NCI-H146 treated with DMSO at 0.1 percent for 48 hours (cell line): Measurements from ENCODE around the gene CAMTA1.

ENCODE experiments used
- DNase-seq: peaks from one replicate; lab custom pipeline; 2025; ENCODE audit not compliant: unreplicated experiment; lab: John Stamatoyannopoulos, UW

The CAMTA1 gene

DNA sequence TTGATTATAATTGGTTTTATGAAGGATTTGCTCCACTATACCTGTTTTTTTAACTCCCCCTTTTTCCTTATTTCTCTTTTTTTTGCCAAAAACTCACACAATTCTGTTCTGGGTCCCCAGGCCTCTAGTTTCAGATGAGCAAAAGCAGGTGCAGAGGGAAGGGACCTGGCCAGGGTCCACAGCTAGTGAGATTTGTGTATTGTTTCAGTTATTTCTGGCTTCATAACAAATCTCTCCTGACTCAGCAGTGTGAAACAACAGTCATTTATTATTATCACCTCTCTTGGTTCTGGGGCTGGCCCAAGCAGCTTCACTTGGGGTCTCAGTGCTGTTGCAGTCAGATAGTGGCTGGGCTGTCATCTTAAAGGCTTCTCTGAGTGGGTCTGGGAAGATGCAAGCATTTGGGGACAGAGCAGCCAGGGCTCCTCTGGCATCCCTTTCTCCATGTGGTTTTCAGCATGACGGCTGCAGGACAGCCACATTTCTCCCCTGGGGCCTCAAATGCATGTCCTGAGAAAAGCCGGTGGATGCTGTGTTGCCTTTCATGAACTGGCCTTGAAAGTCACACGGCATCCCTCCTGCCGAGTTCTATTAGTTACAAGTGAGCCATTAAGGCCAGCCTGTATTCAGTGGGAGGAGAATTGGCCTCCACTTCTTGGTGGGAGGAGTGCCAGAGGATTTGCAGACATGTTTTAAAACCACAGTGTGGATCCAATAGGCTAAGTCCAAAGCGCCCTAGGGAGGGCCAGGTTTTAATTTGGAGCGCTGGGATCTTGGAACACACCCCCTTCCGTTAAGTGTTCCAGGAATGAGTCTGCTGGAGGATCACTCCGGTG is 137.1 kb downstream of the CAMTA1 start:
- DNase-seq: no peak

- no peak for DNase-seq
Observed at GRCh38 chr1:6923012-6923411, 137.8 kb downstream of the CAMTA1 start.

DNA sequence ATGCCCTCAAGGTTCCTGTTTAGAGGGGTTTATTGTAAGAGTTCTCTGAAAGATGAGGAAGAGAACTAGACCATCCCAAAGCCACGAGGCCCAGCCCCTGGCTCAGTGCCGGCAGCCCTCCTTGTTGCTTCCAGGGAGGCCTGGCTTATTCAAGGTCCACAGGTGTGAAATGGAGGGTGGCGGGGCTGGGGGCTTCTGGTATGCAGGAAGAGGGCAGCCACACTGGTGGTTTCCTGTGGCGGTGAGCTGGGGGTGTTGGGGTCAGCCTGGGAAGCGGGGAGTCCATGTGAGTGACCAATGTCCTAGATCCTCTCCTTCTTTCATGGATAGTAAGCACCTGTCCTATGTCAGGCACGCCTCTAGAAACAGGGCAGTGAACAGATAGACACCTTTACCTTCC is 138.2 kb downstream of the CAMTA1 start:
- DNase-seq: no peak

DNA sequence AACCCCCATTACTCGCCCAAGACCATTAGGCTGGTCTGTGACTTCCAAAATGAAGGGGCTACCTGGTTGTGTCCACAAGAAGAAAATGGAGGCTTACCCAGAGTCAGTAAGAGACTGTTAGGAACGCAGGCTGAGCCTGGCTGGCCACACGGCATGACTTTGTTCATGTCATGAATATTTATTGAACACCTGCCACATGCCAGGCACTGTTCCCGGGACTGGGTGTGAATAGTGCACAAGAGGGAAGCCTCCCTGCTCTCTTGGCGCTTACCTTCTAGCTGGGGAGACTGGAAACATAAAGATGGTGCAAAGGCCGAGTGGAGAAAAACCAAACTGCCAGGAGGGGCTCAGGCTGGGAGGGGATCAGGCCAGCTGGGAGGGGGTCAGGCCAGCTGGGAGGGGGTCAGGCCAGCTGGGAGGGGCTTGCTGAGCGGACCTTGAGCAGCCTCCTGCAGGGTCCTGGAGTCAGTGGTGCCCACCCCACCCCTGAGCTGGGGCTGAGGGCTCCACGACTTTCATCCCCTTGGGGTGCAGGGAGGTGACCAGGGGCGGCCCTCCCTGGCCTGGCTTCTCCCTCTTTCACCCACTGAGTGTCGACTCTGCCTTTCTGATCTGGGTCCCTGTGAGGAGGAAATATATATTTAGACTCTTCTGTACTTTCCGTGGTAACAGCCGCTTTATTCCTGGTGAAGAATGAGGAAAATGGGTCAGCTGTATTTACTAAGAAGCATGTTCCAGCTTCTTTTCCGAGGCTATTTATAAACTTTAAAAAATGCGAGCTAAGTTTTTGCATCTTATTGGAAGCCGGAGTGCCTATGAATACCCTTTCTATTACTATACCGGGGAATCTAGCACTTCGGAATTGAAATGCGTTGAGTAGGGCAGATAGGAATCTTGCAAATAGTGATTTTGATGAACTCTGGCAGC is 139.0 kb downstream of the CAMTA1 start:
- DNase-seq: no peak

- DNase-seq: no peak
Observed at GRCh38 chr1:6924891-6925290, 139.6 kb downstream of the CAMTA1 start.

GRCh38 chr1:6927626-6928025 is 142.4 kb downstream of the CAMTA1 start:
- DNase-seq: no peak

DNA sequence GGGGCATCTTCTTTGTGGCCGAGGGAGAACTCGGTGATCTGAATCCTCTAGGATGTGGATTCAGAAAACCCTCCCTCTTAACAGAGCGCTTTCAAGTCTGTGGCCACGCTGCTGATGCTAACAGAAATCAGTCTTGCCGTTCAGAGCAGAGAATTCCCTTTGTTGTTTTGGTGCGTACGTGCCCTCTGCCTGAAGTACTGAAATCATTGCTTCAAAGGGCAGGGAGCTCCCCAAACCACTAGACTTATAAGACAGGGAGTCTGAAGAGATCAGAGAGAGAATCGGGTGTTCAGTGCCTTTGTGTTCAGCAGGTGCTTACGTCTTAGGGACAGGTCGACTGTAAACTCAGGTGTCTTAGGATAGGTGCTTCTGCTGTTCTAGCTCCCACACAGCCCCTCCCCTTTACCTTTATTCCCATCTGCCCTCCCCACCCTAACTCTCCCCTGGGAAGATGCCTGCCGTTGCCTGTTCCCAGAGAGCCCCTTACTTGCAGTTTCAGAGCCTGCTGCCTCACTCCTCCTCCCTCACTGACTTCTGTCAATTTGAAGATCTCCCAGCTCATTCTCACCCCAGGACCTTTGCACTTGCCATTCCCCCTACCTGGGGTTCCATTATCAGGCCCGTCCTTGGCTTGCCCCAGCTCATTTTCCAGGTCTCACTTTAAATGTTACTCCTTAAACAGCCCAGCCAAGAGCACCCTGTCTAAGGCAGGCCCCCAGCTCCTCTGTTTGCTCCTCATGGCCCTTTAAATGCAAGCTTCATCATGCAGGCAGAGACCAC is 143.0 kb downstream of the CAMTA1 start:
- no peak for DNase-seq

DNA sequence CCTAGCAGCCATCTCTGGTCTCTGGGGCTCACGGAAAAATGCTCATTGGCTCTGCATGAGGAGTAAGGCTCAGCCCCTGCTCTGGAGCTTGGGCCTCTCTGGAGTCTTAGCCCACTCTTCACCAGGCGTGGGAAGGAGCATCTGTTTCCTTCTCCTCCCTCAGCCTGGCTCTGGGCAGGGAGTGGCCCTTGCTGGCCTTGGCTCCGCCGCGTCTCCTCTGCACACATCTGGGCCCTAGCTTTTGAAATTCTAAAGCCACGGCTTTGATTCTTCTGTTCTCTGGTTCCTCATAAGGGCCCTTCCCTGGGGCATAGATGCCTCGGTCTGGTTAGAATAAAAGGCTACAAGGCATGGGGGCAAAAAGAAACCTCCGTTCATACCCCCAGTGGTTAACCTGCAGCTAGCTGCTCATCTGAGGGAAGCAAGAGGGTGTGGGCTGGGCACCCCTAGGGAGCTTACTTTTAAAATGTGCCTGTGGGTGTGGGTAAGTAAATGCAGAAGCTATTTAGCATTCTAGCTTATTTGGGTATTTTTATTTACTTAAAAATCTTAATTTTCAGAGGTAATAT is 145.6 kb downstream of the CAMTA1 start:
- no peak for DNase-seq

GRCh38 chr1:6935361-6935883 is 150.2 kb downstream of the CAMTA1 start:
- DNase-seq: no peak

DNA sequence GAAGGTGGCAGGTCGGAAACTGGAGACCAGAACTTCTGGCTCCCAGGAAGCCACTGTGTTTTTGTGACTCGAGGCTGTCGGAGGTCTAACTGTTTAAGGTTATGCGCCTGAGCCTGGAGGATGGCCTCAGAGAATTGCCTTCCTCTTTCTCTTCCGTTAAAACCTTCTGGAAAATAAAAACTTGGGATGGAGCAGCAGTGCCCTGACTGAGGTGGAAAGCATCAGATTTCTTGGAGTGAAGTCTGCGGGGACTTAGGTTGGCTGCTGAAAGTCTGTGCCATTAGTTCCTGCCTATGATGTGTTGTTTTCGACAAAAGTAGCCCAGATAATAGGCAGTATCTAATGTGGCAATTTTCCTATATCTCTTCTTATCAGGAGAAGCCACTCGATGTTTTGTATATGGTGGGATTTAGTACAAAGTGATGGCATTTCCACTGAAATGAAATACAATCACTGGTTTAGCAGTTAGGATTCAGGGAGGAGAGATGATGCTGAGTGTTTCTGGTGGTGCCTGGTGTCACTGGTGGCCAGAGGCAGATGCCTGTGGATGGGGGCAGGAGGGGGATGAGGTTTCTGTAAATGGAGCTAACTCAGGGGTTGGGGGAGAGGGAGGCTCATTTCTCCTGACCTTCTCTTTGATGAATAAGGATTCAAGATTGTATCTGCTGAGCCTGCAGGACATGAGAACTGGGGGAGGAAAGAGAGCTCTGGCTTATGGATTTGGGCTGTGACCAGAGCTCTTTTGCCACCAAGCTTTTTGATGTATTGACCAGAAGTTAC is 150.8 kb downstream of the CAMTA1 start:
- no peak for DNase-seq

DNA sequence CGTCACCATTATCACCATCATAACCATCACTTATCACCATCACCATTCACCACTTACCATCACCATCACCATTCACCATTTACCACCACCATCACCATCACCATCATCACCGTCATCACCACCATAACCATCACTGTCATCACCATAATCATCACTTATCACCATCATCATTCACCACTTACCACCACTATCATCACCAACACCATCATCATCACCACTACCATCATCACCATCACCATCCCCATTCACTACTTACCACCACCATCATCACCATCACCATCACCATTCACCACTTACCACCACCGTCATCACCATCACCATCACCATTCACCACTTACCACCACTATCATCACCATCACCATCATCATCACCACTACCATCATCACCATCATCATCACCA is 151.8 kb downstream of the CAMTA1 start:
- no peak for DNase-seq

- no peak for DNase-seq
Observed at GRCh38 chr1:6939363-6939762, 154.1 kb downstream of the CAMTA1 start.

DNA sequence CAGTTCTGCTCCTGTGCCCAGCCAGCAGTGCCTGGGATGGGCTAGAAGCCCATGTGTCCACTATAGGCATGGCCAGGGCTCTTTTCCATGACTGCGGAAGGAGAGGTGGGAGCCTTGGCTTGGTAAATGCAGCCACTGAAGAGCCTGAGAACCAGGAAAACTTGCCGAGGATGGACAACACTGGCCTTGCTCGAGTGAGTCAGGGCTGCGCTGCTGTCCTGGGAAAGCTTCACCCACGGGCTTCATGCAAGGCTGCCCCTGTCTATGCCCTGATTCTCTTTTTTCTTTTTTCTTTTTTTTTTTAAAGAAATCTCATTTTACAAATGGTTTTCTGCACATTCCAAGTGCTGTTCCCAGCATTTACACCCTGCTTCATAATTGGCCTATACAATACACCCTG is 156.5 kb downstream of the CAMTA1 start:
- no peak for DNase-seq

DNA sequence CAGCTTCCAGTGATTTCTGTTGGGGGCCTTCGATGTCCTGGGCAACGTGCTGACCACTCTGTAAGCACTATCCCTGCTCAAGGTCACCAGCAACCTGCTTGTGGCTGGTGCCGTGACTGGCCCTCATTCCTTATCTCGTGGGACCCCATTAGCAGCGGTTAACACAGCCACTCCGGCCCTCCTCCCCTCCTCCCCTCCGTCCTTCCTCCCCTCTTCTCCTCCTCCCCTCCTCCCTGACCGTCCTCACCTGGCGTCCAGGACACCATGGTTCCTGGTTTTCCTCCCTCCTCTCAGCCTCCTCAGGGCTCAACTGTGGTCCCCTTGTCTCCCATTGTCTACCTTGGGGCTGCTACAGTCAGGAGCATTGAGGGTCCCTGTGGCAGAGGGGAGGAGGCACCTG is 157.7 kb downstream of the CAMTA1 start:
- DNase-seq: no peak

DNA sequence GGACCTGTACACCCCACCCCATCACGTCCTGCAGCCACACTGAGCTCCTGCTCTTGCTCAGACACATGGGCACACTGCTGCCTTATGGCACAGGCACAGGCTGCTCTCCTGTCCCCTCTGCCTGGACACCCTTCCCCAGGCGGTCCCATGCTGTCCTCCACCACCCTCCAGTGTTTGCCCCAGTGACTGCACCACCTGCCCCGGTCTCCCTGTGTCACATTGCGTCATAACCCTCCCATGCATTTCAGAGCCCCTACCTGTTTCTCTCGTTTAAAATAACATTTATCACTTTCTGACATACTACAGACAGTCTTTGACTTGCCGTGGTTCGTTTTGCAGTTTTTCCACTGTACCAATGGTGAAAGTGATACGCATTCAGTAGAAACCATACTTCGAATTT is 159.2 kb downstream of the CAMTA1 start:
- no peak for DNase-seq

- DNase-seq: no peak
Observed at GRCh38 chr1:6947952-6948351, 162.7 kb downstream of the CAMTA1 start.

DNA sequence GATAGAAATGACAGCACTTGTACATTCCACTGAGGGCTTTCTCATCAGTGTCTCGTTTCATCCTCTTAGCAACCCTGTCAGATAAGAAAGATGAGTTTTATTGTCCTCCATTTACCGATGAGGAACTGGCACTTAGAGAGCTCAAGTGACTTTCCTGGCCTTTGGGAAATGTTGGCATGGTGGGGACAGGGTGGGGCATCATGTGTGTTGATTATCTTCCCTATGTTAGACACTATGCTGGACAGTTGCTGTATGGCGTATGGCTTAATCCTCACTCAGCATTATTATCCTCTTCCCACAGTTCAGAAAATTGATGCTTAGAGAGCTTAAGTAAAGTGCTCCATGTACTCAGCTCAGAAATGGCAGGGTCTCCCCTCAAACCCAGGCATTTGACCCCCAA is 163.2 kb downstream of the CAMTA1 start:
- DNase-seq: no peak

DNA sequence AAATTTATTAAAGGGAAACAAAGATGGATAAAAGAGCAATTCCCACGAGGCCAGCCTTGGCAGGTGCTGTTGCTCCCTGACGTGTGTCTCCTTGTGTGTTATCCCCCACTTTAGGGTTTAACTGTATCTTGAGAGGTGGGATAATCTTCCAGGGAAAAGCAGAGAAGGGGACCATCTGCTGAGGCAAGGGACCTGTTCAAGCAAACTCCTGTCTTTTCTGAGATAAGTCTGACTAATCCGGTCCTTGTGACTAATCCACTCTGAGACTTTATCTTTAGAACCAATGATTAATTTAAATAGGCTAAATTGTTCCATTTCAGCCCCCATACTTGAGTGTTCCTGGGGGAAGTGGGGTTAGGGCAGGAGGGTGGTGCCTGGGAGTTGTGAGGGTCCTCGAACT is 163.6 kb downstream of the CAMTA1 start:
- no peak for DNase-seq

DNA sequence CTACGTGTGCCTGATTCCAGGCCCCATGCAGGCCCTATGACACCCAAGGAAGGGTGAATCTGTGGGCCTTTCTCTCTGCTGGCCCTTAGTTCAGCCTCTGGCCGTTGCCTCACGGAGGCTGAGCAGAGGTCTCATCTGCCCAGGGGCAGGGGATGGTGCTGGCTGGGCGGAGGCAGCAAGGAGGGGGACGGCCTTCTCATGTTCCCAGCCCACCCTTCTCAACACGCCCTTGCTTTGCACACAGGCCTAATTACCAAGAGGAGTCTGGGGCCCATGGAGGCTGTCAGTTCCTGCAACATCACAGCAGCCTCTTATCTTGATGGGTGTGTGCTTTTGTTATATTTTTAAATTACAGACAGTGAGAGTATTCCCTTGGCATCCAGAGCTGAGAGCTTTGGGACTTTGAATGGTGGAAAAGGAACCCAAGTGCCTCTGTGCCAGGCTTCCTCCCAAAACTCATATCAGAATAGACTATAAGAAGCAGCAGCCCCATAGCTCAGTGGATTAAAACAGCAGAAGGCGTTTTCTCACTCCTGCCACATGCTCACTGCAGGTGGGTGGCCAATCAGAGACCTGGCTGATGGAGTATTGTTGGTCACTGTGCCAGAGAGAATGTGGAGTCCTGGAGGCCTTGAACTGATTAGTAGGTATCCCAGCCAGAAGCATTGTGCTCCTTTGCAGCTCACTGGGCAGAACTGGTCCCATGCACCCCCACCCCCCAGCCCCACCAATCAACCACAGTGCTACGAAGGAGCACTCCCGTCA is 164.9 kb downstream of the CAMTA1 start:
- DNase-seq: no peak
